Breast epithelium (tissue), 3 donors: Measurements from ENCODE around the gene BMP7.

Experiments used
- CTCF ChIP-seq, 3 donors: fragments of 450-650 bp; IDR thresholded peaks; one replicate each; pipeline ENCODE4 v1.5.1; 2016 to 2017; ENCODE audit warnings: antibody characterized with exemption in 3 of 3, mild to moderate bottlenecking in 3 of 3, moderate library complexity in 3 of 3
- POLR2A ChIP-seq: fragments of 450-650 bp; IDR thresholded peaks from one replicate; pipeline ENCODE4 v1.6.1; 2016; ENCODE audit warnings: antibody characterized with exemption, mild to moderate bottlenecking, moderate library complexity
- POLR2AphosphoS5 ChIP-seq, 3 donors: sonication (generic); formaldehyde crosslinking; IDR thresholded peaks; one replicate each; pipeline ENCODE4 v1.6.1; 2017; ENCODE audit warnings: antibody characterized with exemption in 3 of 3

DNA sequence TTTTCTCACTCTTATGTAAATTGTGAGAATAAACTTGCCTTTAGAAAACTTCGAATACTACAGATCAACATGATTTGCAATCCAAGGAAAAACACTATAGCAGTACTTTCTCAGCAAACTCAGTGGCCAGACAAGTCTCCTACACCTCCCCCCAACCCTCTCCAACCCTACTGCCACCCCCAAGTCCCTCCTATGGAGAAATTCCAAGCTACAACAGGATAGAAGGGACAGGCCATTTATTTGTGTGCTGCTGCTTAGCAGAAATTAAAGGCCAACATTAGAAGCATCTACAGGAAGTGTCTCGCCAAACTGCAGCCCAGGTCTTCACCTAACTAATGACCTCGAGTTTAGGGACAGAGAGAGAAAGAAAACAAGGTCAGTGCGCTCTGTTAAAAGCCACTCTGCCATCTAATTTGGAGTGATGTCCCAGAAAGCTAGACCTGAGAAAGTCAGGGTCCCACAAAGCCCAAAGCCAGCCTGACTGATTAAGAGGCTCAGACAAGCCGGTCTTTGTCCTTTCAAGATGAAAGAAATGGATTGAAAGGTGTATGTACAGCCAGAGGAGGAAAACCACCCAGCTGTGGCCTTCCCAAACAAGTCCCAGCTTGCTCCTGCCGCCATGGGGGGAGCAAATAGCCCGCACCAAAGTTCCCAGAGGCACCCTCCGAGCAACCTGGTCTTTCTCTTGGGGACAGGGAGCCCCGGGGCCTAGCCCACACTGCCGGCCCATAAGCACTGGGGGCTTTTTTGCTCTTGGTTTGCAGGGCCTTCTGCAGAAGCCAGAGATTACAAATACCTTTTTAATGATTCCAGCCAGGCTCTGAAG is 3.4 kb downstream of the BMP7 start:
- TF ChIP-seq CTCF (IDR thresholded peaks at IDR 0.05) = no peak
- no peak for TF ChIP-seq POLR2AphosphoS5 (IDR thresholded peaks at IDR 0.05)
- no peak for TF ChIP-seq POLR2A
